SW480 (cell line): ENCODE data around the gene AGAP6.
"Not testable (repeated sequence)": the region's sequence is repeated elsewhere in the genome, so short reads cannot be mapped to it uniquely, and the experiment has no call there.

Experiments
- DNase-seq: peaks from one replicate; pipeline ENCODE4 v3.0.0-alpha.2; 2016; ENCODE audit warnings: low spot score

AGAP6 gene

DNA sequence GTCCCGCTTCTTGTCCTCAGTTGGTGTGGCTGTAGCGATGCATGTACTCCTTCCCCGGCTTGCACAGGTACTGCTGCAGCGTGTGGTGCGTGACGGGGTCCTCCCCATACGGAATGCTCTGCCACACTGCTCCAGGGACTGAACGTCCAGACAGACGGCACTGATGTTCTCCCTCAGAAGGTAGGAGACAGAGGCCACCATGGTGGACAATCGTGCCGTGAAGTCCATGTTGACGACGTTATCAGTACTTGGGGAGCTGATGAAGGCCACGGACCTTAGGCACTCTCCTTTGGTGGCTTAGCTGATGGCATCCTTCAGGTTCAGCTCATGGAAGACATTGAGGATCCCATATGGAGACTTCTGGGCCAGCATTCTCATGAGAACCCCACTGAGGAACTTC lies 37.4 kb downstream of the AGAP6 start:
- no peak for DNase-seq

DNA sequence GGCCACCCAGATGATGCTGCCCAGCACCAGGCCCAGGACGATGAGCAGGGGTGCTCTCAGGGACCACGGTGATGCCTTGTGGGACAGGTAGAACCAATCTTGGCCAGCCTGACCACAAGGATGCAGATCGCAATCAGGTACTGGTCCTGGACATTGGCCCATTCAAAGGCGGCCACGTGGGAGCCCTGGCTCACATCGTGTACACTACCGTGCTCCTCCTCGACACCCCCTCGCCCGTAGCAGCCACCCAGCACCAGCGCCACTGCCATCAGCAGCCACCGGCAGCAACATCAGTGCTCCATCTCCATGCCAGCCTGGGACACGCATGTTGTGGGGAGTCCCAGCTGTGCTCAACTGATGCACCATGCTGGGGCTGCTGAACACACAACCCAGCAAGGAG lies 39.0 kb downstream of the AGAP6 start:
- no peak for DNase-seq

DNA sequence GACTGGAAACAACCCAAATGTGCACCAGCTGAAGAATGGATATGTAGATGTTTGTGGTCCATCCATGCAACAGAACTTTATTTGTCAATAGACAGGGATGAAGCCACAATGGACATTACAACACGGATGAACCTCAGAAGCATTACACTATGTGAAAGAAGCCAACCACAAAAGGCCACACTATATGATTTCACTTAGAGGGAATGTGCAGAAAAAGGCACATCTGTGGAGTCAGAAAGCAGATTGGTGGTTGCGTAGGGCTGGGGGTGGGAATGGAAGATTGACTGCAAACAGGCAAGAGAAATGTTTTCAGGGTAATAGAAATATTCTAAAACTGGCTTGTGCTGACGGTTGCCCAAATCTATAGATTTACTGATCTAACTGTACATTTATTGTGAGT lies 45.3 kb downstream of the AGAP6 start:
- no peak for DNase-seq

DNA sequence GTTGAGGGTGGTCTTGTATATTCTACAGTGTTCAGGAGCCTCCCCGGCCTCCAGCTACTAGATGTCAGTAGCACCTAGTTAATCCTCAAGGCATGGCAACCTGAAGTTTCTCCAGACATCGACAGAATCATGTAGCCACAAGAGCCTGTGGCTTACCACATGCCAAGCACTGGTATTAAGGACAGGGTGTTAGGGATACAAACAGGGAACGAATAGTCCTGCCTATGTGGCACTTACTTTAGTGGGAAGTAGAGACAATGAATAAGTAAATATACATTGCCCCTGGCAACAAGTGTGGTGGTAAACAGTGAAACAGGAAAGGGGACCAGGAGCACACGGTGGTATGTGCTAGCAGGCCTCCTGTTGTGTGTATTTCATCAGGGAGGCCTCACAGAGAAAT lies 47.1 kb downstream of the AGAP6 start:
- not testable (repeated sequence) for DNase-seq

DNA sequence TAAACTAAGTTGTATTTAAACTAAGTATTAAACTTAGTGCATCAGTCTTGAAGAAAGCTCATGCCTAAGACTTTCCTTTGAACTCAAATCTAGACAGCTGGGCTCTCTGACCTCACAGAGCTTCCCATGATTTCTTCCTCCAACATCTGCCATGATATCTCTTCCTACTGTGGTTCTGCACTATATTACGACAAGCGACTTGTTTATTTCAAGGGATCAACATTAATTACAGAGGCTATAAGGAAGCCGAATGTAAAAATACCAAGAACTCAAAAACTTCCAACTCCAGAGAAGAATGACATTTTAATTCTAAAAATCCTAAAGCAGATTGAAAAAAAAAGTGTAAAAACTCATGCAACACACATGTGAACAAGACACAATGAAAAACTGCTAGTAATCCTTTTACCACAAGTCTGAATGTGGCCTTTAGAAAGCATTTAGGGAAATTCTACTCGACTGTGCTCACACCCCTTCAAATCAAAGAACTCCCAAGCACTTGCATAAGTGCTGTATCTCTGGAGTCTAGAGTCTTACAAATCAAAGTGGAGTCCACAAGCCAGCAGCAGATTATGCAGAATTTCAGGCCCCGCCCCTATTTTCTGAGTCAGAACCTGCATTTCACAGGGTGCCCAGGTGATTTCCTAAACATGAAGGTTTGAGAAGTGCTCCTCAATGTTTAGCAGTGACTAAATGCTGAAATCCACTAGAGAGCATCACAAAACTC lies 56.9 kb downstream of the AGAP6 start:
- no peak for DNase-seq

DNA sequence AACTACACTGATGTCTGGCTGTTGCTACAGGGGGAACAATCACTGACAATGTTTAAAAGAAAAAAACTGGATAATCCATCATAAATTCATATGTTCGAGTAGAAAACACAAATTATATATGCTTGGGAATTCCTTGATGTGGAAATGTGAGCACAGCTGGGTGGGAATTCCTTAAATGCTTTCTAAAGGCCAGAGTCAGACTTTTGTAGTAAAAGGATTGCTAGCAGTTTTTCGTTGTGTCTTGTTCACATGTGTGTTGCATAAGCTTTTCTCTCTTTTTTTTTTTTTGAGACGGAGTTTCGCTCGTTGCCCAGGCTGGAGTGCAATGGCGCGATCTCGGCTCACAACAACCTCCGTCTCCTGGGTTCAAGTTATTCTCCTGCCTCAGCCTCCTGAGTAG lies 58.3 kb downstream of the AGAP6 start:
- not testable (repeated sequence) for DNase-seq

DNA sequence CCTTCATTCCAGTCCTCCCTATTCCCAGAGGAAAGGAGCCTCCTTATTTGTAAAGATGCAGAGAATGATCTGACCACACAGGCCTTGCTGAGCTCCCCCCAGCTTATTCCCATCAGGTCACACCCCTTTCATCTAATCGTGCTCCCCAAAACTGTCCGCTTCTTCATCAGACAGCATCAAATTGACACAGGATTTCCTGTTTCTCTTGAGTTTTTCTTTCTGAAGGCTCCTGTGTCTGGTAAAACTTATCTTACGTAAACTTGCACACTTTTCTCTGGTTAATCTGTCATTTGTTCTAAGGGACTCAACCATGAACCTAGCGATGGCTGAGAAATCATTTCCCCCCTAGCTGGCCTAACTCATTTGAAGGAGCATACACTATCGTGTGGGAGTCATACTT lies 59.4 kb downstream of the AGAP6 start:
- DNase-seq, result not testable (repeated sequence)

DNA sequence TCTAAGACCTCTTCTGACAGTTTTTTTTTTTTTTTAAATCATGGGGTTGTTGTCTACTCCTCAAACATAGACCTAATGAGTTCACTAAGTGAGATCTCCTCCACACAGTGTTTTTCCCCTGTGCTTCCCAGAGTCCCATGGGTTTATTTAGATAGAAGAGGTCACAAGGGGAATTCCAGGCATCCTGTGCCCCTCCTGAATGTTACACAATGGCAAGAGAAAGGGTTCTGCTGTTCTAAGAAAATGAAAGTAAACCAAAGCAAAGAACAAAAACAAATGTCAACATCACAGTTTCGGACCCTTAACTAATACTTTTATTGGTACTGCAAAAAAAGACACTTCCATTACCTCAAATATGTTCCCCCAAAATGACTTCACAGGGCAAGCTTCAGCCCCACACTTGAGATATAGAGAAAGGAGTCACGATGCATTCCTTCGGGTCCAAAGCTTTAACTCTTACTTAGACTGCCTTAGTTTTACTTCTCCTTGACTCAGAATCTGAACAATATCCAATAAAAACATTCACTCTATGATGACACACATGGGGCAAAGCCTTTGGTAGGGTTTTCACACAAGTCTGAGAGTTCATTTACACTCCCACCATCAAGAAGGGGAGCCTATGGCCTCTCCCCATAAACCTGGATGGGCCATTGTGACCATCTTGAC lies 63.9 kb downstream of the AGAP6 start:
- not testable (repeated sequence) for DNase-seq

DNA sequence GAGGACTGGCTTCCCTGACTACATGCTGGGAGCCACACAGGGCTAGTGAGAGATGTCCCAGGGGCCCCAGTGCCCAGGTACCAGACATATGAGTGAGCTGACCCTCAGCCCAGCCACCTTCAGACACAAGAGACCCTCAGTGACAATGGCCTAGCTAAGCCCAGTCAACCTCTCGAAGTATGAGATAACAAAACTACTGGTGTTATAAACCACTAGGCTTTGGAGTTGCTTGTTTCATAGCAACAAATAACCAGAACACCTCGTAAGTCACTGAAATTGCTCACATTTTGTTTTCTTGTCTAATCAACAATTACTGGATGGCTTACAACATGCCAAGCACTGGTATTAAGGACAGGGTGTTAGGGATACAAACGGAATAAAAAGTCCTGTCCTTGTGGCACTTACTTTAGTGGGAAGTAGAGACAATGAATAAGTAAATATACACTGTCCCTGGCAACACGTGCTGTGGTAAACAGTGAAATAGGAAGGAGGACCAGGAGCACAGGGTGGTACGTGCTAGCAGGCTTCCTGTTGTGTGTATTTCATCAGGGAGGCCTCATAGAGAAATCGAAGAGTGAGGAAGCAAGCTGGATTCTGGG lies 64.7 kb downstream of the AGAP6 start:
- not testable (repeated sequence) for DNase-seq

DNA sequence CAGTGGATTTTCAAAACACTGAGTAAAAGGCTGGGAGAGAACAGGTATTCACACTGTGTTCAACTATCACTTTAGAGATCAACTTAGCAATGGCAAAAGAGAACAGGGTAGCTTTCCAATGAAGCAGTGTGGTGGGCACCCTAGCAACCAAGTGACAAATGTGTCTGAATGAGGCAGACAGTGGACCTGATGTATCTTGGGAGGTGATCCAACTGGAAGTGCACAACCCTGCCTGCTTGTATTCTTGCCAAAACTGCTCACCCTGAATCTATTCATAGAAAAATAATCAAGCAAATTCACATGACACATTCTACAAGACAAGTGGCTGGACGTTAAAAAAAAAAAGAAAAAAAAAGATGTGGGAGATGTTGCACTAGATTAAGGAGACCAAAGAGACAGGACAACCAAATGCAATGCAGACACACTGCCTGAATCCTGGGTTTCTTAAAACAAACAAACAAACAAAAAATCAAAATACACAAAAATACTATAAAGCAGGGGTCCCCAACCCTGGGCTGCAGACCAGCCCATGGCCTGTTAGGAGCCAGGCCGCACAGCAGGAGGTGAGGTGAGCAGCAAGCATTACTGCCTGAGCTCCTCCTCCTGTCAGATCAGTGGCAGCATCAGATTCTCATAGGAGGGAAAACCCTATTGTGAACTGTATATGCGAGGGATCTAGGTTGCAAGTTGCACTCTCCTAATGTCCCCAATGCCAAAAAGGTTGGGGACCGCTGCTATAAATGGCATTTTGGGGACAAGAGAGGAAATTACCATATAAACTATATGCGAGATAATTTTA lies 67.5 kb downstream of the AGAP6 start:
- not testable (repeated sequence) for DNase-seq

DNA sequence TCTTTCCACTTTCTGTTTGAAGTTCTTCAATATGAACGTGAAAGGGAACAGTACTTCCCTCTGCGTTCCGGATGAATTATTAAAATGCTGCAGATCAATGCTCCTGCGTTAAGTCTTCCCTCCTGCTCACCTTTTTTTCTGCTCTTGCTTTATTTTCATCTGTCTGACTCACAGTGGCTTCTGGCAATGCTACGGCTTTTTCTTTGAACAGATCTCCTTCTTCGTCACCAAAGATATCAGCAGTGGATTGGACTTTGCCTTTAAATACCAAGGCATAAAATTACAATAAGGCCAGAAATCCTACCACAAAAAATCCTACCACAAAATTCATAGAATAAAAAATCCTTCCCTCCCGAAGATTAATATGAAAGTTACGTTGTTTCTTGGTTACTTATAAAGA lies 68.4 kb downstream of the AGAP6 start:
- not testable (repeated sequence) for DNase-seq

DNA sequence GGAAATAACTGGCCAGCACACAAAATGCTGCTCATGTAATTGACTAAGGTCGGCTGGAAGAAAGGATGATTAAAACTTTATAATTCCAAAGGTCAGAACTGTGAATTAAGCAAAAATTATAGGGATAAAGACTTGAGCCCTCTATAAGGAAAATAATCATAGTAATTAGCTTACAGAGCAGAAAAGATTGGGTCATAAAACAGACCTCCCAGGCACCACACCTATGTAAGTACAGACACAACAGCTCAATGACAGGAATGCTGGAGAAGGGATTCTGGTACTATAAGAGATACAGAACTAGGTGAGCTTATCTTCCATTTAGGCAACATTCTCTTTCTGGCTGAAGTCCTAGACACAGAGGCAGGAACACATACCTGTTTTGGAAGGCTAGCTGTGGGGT lies 70.5 kb downstream of the AGAP6 start:
- not testable (repeated sequence) for DNase-seq

DNA sequence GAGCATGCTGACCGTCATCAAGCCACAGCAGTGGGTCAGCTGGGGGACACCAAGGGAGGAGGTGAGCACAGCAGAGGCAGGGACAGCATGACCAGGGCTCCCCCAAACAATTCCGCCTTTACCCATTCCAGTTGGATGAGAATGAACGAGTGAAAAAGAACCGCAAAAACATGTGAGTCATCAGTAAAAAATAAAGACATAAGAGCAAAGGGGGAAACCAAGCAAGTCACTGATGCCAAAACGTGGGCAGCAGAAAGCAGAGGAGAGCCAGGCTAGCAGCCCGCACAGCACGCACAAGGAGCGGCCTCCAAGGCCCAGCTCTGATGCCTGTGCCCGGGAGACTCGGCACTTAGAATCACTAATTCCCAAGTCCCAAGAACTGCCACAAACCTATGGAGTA lies 71.7 kb downstream of the AGAP6 start:
- DNase-seq, result not testable (repeated sequence)
